A549 (cell line): ENCODE data around the gene QSOX1. TPM values are rescaled to one million over a fixed set of nuclear protein-coding genes. Genes with fewer than 3 reads are reported as not detected.

Source experiments
- ATAC-seq, 2 experiments: fragments of 200-7000 bp in 1 of 2; fragments of >200 bp in 1 of 2; cut with Nextera tagmentation in 1 of 2; cut with Tn5 transposase in 1 of 2; 3 replicates each; pipeline versions ENCODE4 v1.8.0 to v1.9.1; 2018 to 2020; ENCODE audit warnings: mild to moderate bottlenecking in 1 of 2, moderate library complexity in 1 of 2
- CTCF ChIA-PET: fragments of 300-600 bp; sonication (Branson Sonifier 250); formaldehyde crosslinking; extraction: SDS; loops from one replicate; lab custom pipeline; 2021; ENCODE audit warnings: antibody characterized with exemption, inconsistent platforms; lab: Yijun Ruan, JAX
- POLR2A ChIA-PET: fragments of 350-600 bp; formaldehyde crosslinking; extraction: SDS; loops from one replicate; lab custom pipeline; 2021; ENCODE audit warnings: antibody characterized with exemption, inconsistent platforms; lab: Yijun Ruan, JAX
- DNase-seq, 2 experiments: peaks; one replicate each; pipeline versions ENCODE4 v3.0.0 to v3.0.0-alpha.2; 2011 to 2016; ENCODE audit warnings: low read depth in 1 of 2, low spot score in 1 of 2
- FAIRE-seq: peaks from 2 replicates; lab custom pipeline; 2011; peaks lifted over from hg19 to GRCh38; lab: Jason Lieb, UNC
- H3K27ac ChIP-seq, 2 experiments: fragments of >200 bp; sonication (Bioruptor Twin); formaldehyde crosslinking; 3 replicates each; pipeline ENCODE4 v1.5.1; 2016 to 2017
- H3K4me1 ChIP-seq: fragments of >200 bp; sonication (Bioruptor Twin); formaldehyde crosslinking; 3 replicates; pipeline ENCODE4 v1.6.1; 2016
- H3K4me2 ChIP-seq: fragments of >200 bp; sonication (Bioruptor Twin); formaldehyde crosslinking; 3 replicates; pipeline ENCODE4 v1.6.1; 2016
- H3K4me3 ChIP-seq: fragments of >200 bp; sonication (Bioruptor Twin); formaldehyde crosslinking; 3 replicates; pipeline ENCODE4 v1.5.1; 2016
- H3K9me3 ChIP-seq: fragments of >200 bp; sonication (Bioruptor Twin); formaldehyde crosslinking; 3 replicates; pipeline ENCODE4 v1.6.1; 2016
- CHD4 ChIP-seq: fragments of 200-600 bp; sonication (generic); IDR thresholded peaks from 2 replicates; pipeline ENCODE4 v1.6.1; 2016; ENCODE audit warnings: antibody characterized with exemption, mild to moderate bottlenecking, borderline replicate concordance
- EP300 ChIP-seq, 2 experiments: fragments of >200 bp; sonication (Bioruptor Twin); formaldehyde crosslinking; IDR thresholded peaks; 2 replicates in 1 of 2; 3 replicates in 1 of 2; pipeline ENCODE4 v1.6.1; 2016 to 2017
- FOSB ChIP-seq: fragments of 250-450 bp; sonication (Bioruptor Pico); IDR thresholded peaks from 2 replicates; pipeline ENCODE4 v1.5.0; 2020; ENCODE audit warnings: mild to moderate bottlenecking, moderate library complexity
- FOSL2 ChIP-seq, 2 experiments: fragments of 450-650 bp in 1 of 2; fragments of >200 bp in 1 of 2; sonication (Bioruptor Twin) in 1 of 2; formaldehyde crosslinking; IDR thresholded peaks; 2 replicates each; pipeline versions ENCODE4 v1.5.0 to v1.6.1; 2016 to 2020; ENCODE audit warnings: mild to moderate bottlenecking in 1 of 2, moderate library complexity in 1 of 2
- HEYL ChIP-seq: fragments of 250-450 bp; sonication (Bioruptor Pico); IDR thresholded peaks from 2 replicates; pipeline ENCODE4 v1.8.0; 2021; ENCODE audit warnings: mild to moderate bottlenecking, moderate library complexity
- KDM1A ChIP-seq: fragments of 200-600 bp; sonication (generic); IDR thresholded peaks from 2 replicates; pipeline ENCODE4 v1.6.1; 2016; ENCODE audit warnings: low read depth, mild to moderate bottlenecking
- KDM5A ChIP-seq: fragments of 200-600 bp; sonication (generic); IDR thresholded peaks from 2 replicates; pipeline ENCODE4 v1.6.1; 2016; ENCODE audit warnings: antibody characterized with exemption, mild to moderate bottlenecking
- MAZ ChIP-seq: fragments of 150-350 bp; IDR thresholded peaks from 2 replicates; pipeline ENCODE4 v1.6.1; 2014; ENCODE audit warnings: antibody characterized with exemption, low read depth, low read length, borderline replicate concordance
- RAD21 ChIP-seq, 2 experiments: fragments of >200 bp in 1 of 2; sonication (Bioruptor Twin) in 1 of 2; formaldehyde crosslinking in 1 of 2; IDR thresholded peaks in 1 of 2; conservative IDR thresholded peaks in 1 of 2; 2 replicates in 1 of 2; 3 replicates in 1 of 2; pipeline ENCODE4 v1.6.1; 2012 to 2018; ENCODE audit warnings: inconsistent platforms in 1 of 2
- SMC3 ChIP-seq: fragments of >200 bp; sonication (Bioruptor Twin); formaldehyde crosslinking; IDR thresholded peaks from 3 replicates; pipeline ENCODE4 v1.6.1; 2018; ENCODE audit warnings: inconsistent platforms
- TP53 ChIP-seq: fragments of 250-450 bp; sonication (Bioruptor Pico); IDR thresholded peaks from 2 replicates; pipeline ENCODE4 v1.5.0; 2021; ENCODE audit warnings: mild to moderate bottlenecking, moderate library complexity
- ZC3H11A ChIP-seq: fragments of 450-650 bp; IDR thresholded peaks from 2 replicates; pipeline ENCODE4 v1.6.1; 2014; ENCODE audit warnings: antibody characterized with exemption, mild to moderate bottlenecking
- ZSCAN20 ChIP-seq: fragments of 250-450 bp; sonication (Bioruptor Pico); IDR thresholded peaks from 2 replicates; pipeline ENCODE4 v1.8.0; 2022; ENCODE audit warnings: mild to moderate bottlenecking, moderate library complexity
- WGBS: methylation state at CpG from one replicate; pipeline ENCODE4 v1.1.6; 2017; ENCODE audit errors: missing lambda C conversion rate; 5-methylcytosine and 5-hydroxymethylcytosine counted together
- polyA plus RNA-seq, 4 experiments: library from polyadenylated mRNA; depleted of rRNA in 3 of 4; stranded (reverse); fragments of >200 nt; fragmentation: RNase III in 1 of 4; extraction: RNeasy Plus Mini Kit Qiagen cat#74134 plus additional on column Dnase treatment in 1 of 4; gene quantifications; 2 replicates in 3 of 4; 3 replicates in 1 of 4; pipeline ENCODE4 v1.2.3, GENCODE V29; 2011 to 2017
- TF ChIP-seq, protein P1 (sequence below): fragments of 200-600 bp; sonication (generic); IDR thresholded peaks from 2 replicates; pipeline ENCODE4 v1.6.1; 2016; ENCODE audit warnings: antibody characterized with exemption, mild to moderate bottlenecking, moderate library complexity
- TF ChIP-seq, protein P2 (sequence below): IDR thresholded peaks from 2 replicates; pipeline ENCODE4 v1.6.1; 2012
- TF ChIP-seq, protein P3 (sequence below): fragments of >200 bp; sonication (Bioruptor Twin); formaldehyde crosslinking; IDR thresholded peaks from 2 replicates; pipeline ENCODE4 v1.6.1; 2016
- TF ChIP-seq, protein P4 (sequence below): fragments of 250-450 bp; sonication (Bioruptor Pico); IDR thresholded peaks from 2 replicates; pipeline ENCODE4 v1.5.0; 2021; ENCODE audit warnings: mild to moderate bottlenecking, moderate library complexity, borderline replicate concordance
- TF ChIP-seq, protein P5 (sequence below): fragments of >200 bp; sonication (Bioruptor Twin); formaldehyde crosslinking; IDR thresholded peaks from 3 replicates; pipeline ENCODE4 v1.5.1; 2016

The QSOX1 gene
- polyA plus RNA-seq, 2 of the 4 experiments (the other 2 are of a cell fraction), result 43.8 to 60.2 TPM

DNA sequence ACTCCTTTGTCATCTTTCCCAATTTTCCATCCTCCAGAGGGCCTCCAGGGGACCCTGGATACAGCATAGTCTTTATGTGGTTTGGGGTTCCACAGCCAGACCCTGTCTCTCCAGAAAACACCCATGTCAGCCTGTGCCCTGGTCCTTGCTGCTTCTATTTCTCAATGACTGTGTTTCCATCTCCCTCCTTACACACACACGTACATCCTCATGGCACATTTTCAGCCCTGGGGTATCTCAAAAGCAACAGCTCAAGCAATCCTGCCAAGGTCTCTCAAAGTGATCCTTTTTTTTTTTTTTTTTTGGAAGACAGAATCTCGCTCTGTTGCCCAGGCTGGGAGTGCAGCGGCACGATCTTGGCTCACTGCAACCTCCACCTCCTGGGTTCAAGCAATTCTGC, 22.3 kb downstream of the QSOX1 start:
- H3K4me1 ChIP-seq, result no peaks in the 10 kb centered on the region
- CTCF ChIA-PET, result interaction anchor here (0.6 to 9.0 kb wide), 7 partner anchors 9 to 1227 kb away, joined by 3 to 132 read pairs (median 26); no protein-coding TSS in a partner anchor
- no peaks in the 10 kb centered on the region for H3K9me3 ChIP-seq
- FAIRE-seq, result no peak
- no peak for TF ChIP-seq KDM5A
- TF ChIP-seq, protein P1, sequence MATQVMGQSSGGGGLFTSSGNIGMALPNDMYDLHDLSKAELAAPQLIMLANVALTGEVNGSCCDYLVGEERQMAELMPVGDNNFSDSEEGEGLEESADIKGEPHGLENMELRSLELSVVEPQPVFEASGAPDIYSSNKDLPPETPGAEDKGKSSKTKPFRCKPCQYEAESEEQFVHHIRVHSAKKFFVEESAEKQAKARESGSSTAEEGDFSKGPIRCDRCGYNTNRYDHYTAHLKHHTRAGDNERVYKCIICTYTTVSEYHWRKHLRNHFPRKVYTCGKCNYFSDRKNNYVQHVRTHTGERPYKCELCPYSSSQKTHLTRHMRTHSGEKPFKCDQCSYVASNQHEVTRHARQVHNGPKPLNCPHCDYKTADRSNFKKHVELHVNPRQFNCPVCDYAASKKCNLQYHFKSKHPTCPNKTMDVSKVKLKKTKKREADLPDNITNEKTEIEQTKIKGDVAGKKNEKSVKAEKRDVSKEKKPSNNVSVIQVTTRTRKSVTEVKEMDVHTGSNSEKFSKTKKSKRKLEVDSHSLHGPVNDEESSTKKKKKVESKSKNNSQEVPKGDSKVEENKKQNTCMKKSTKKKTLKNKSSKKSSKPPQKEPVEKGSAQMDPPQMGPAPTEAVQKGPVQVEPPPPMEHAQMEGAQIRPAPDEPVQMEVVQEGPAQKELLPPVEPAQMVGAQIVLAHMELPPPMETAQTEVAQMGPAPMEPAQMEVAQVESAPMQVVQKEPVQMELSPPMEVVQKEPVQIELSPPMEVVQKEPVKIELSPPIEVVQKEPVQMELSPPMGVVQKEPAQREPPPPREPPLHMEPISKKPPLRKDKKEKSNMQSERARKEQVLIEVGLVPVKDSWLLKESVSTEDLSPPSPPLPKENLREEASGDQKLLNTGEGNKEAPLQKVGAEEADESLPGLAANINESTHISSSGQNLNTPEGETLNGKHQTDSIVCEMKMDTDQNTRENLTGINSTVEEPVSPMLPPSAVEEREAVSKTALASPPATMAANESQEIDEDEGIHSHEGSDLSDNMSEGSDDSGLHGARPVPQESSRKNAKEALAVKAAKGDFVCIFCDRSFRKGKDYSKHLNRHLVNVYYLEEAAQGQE, result no peak
- TF ChIP-seq EP300 (IDR thresholded peaks at IDR 0.05), result no peak
- TF ChIP-seq KDM1A, result no peak
- TF ChIP-seq ZSCAN20 (CRISPR knock-in tag), result no peak
- TF ChIP-seq MAZ, result no peak
- no peak for TF ChIP-seq FOSB
- TF ChIP-seq TP53, result no peak
- TF ChIP-seq, all 56 proteins: peak for 0
- DNase-seq (no peak), ATAC-seq (peak in 1 of 2 experiments; percentile 12; a peak in 1 of 6 replicates)
- Histone ChIP-seq H3K4me3 (no peak overlapping the region), H3K27ac (no peak overlapping the region), H3K4me2 (no peak overlapping the region)
- POLR2A ChIA-PET, result no interaction called here
- WGBS, result 92% methylated on average over 4 of the region's 4 CpGs

DNA sequence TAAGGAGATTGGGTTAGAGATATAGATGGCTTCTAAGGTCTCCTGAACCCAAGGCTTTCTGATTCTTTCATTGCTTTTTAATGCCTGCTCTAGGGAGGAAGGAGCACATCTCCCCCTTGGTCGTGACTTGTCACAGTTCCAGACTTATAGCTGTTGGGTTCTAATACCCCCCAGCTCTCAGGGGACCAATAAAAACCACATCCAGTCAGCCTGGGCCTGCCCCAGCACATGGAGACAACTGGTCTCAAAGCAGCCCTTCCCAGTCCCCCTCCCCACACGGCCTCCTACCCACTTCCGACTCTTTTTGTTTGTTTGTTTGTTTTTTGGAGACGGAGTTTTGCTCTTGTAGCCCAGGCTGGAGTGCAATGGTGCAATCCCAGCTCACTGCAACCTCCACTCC, 23.3 kb downstream of the QSOX1 start:
- H3K9me3 ChIP-seq, result no peaks in the 10 kb centered on the region
- no peak for FAIRE-seq
- ChIA-PET CTCF (interaction anchor here (0.8 to 9.0 kb wide), 17 partner anchors 10 to 551 kb away, joined by 3 to 132 read pairs (median 7); no protein-coding TSS in a partner anchor), POLR2A (interaction anchor here (1.5 kb wide), 1 partner anchor 295 kb away, joined by 8 read pairs; the partner anchor contains the start of gene TOR1AIP1)
- DNase-seq, result no peak
- H3K4me2 ChIP-seq, result no peak overlapping the region
- no peak overlapping the region for H3K4me3 ChIP-seq
- WGBS, result 84% methylated on average over 4 of the region's 4 CpGs
- H3K27ac ChIP-seq, result no peak overlapping the region
- TF ChIP-seq, protein P2, sequence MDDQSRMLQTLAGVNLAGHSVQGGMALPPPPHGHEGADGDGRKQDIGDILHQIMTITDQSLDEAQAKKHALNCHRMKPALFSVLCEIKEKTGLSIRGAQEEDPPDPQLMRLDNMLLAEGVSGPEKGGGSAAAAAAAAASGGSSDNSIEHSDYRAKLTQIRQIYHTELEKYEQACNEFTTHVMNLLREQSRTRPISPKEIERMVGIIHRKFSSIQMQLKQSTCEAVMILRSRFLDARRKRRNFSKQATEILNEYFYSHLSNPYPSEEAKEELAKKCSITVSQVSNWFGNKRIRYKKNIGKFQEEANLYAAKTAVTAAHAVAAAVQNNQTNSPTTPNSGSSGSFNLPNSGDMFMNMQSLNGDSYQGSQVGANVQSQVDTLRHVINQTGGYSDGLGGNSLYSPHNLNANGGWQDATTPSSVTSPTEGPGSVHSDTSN, result no peak
- TF ChIP-seq ZSCAN20 (CRISPR knock-in tag), result no peak
- no peak for TF ChIP-seq HEYL (CRISPR knock-in tag)
- TF ChIP-seq CHD4, result no peak
- no peak for TF ChIP-seq FOSL2 (IDR thresholded peaks at IDR 0.05)
- no peak for TF ChIP-seq FOSL2 (CRISPR knock-in tag; IDR thresholded peaks at IDR 0.05)
- TF ChIP-seq, protein P3, sequence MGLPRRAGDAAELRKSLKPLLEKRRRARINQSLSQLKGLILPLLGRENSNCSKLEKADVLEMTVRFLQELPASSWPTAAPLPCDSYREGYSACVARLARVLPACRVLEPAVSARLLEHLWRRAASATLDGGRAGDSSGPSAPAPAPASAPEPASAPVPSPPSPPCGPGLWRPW, result no peak
- no peak for TF ChIP-seq TP53
- TF ChIP-seq ZC3H11A, result no peak
- no peaks in the 10 kb centered on the region for H3K4me1 ChIP-seq
- ATAC-seq, result no peak

DNA sequence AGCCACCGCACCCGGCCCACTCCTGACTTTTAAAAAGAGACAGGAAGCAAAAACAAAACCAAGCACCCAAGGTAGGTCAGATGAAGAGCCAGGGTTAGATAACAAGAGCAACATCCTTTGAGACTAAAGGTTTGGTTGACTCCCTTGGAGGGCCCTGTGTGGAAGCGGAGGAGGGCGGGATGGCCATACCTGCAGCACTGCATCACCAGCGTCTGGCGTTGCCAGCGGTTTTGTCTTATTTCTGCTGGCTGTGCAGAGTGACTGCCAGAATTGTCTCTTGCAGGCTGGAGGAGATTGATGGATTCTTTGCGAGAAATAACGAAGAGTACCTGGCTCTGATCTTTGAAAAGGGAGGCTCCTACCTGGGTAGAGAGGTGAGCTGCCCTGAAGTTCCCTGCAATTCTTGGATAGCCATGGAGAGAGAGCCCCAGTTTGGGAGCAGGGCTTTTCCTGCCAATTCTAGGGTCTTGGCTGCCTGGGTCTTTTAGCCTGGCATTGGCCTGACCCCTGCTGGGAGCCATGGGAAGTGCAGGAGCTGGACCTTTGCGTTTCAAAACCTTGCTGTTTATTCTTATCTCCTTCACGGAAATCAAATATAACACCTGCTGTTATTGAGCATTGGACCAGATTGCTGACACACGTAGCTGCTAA, 24.0 kb downstream of the QSOX1 start:
- no peak overlapping the region for H3K4me2 ChIP-seq
- WGBS, result 58% methylated on average over 12 of the region's 12 CpGs
- TF ChIP-seq, protein P4, sequence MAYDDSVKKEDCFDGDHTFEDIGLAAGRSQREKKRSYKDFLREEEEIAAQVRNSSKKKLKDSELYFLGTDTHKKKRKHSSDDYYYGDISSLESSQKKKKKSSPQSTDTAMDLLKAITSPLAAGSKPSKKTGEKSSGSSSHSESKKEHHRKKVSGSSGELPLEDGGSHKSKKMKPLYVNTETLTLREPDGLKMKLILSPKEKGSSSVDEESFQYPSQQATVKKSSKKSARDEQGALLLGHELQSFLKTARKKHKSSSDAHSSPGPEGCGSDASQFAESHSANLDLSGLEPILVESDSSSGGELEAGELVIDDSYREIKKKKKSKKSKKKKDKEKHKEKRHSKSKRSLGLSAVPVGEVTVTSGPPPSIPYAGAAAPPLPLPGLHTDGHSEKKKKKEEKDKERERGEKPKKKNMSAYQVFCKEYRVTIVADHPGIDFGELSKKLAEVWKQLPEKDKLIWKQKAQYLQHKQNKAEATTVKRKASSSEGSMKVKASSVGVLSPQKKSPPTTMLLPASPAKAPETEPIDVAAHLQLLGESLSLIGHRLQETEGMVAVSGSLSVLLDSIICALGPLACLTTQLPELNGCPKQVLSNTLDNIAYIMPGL (CRISPR knock-in tag), result no peak
- peak; percentile 93 to 95 for TF ChIP-seq RAD21 (conservative IDR thresholded peaks at IDR 0.05 in 1 of 2, IDR thresholded peaks at IDR 0.05 in 1 of 2)
- peak; percentile 82 for TF ChIP-seq SMC3
- TF ChIP-seq, protein P5, sequence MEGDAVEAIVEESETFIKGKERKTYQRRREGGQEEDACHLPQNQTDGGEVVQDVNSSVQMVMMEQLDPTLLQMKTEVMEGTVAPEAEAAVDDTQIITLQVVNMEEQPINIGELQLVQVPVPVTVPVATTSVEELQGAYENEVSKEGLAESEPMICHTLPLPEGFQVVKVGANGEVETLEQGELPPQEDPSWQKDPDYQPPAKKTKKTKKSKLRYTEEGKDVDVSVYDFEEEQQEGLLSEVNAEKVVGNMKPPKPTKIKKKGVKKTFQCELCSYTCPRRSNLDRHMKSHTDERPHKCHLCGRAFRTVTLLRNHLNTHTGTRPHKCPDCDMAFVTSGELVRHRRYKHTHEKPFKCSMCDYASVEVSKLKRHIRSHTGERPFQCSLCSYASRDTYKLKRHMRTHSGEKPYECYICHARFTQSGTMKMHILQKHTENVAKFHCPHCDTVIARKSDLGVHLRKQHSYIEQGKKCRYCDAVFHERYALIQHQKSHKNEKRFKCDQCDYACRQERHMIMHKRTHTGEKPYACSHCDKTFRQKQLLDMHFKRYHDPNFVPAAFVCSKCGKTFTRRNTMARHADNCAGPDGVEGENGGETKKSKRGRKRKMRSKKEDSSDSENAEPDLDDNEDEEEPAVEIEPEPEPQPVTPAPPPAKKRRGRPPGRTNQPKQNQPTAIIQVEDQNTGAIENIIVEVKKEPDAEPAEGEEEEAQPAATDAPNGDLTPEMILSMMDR, result peak; percentile 94
- TF ChIP-seq, all 56 proteins: peak for 3
- DNase-seq (peak; percentile 53 to 82), FAIRE-seq (no peak), ATAC-seq (peak; percentile 27 to 76; a peak in 4 of 6 replicates)
- Histone ChIP-seq H3K9me3 (no peaks in the 10 kb centered on the region), H3K27ac (no peak overlapping the region), H3K4me3 (no peak overlapping the region), H3K4me1 (no peaks in the 10 kb centered on the region)
- ChIA-PET CTCF (interaction anchor here (0.5 to 9.0 kb wide), 61 partner anchors 11 to 551 kb away, joined by 3 to 132 read pairs (median 4); partner anchors contain the start of genes CEP350 and QSOX1), POLR2A (interaction anchor here (1.5 kb wide), 1 partner anchor 296 kb away, joined by 8 read pairs; the partner anchor contains the start of gene TOR1AIP1)
